Measurements from ENCODE around the gene WDR75. TPM values are rescaled to one million over a fixed set of nuclear protein-coding genes. Genes with fewer than 3 reads are reported as not detected.

Gene WDR75
- total and polyA plus RNA-seq, 9 of the 15 experiments (the other 6 are each of a cell fraction or from before 2014, with no cell fraction given): 50.9 to 111 (median 76.4) TPM

DNA sequence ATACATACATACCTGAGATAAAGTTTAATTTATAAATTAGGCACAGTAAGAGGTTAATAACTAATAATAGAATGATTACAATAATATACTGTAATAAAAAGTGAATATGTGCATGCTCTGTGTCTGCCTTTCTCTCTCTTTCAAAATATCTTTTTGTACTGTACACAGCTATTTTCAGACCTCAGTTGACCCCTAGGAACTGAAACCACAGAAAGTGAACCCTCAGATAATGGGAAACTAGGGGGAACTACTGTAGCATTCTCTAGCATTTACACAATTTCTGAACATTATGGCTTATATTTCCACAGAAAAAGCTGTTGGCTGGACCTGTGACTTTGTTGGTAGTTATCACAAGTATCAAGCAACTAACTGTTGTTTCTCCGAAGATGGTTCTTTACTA is 25.9 kb downstream of the WDR75 start:
- no peak overlapping the region for H3K4me2 ChIP-seq (ENCODE audit: insufficient read depth, low read length)
- no peaks in the 10 kb centered on the region for H3K9me3 ChIP-seq (replicated peaks; ENCODE audit: control insufficient read depth, insufficient read depth, low read depth, low read length)
- no peaks in the 10 kb centered on the region for H3K79me2 ChIP-seq (ENCODE audit: control insufficient read depth, insufficient read depth, low read length)
- ChIA-PET POLR2A (no interaction called here), CTCF (ENCODE audit: low intra/inter-chr PET ratio) (interaction anchor here (1.1 to 1.4 kb wide), 2 partner anchors 162 to 166 kb away, joined by 3 to 8 read pairs; no protein-coding TSS in a partner anchor)
- H3K9me1 ChIP-seq (ENCODE audit: control insufficient read depth, insufficient read depth, low read length): no peaks in the 10 kb centered on the region
- BruUV-seq (replicated peaks): no TSS peak
- H3K27me3 ChIP-seq (ENCODE audit: control insufficient read depth in 2 of 2, insufficient read depth in 2 of 2, low read length in 2 of 2): no peaks in the 10 kb centered on the region
- ATAC-seq (no peak), FAIRE-seq (no peak), DNase-seq (ENCODE audit: extremely low read depth in 1 of 4, low spot score in 3 of 4) (no peak)
- no peak overlapping the region for H2AFZ ChIP-seq (ENCODE audit: low read depth, low read length)
- H3K27ac ChIP-seq (ENCODE audit: extremely low read depth, low read depth, low read length): no peak overlapping the region
- H3K4me1 ChIP-seq (replicated peaks in 1 of 2; ENCODE audit: control insufficient read depth in 2 of 2, insufficient read depth in 2 of 2, low read length in 2 of 2): peaks cover 0 to 7% of the 10 kb centered on the region in 2 experiments; a peak in 2 of 5 replicates
- no peak overlapping the region for H3K9ac ChIP-seq (ENCODE audit: insufficient read depth in 1 of 2, low read depth in 2 of 2, low read length in 2 of 2)
- H3K36me3 ChIP-seq (ENCODE audit: control insufficient read depth, insufficient read depth, low read length): peaks cover 97% of the 10 kb centered on the region
- intact Hi-C loops (cut with micrococcal nuclease) (loop anchor here (2.0 kb wide), 1 partner anchor 114 kb away; the partner anchor contains the start of gene SLC40A1), in situ Hi-C loops (cut with MboI) (no loop called here)
- TF ChIP-seq NR4A1 (CRISPR knock-in tag; IDR thresholded peaks at IDR 0.05) (no peak), NR4A1 (tag; IDR thresholded peaks at IDR 0.05) (no peak), TCF7L2 (IDR thresholded peaks at IDR 0.05; ENCODE audit: low read depth, low read length) (no peak), GABPB1 (CRISPR knock-in tag; IDR thresholded peaks at IDR 0.05) (no peak)
- TF ChIP-seq, protein P1, sequence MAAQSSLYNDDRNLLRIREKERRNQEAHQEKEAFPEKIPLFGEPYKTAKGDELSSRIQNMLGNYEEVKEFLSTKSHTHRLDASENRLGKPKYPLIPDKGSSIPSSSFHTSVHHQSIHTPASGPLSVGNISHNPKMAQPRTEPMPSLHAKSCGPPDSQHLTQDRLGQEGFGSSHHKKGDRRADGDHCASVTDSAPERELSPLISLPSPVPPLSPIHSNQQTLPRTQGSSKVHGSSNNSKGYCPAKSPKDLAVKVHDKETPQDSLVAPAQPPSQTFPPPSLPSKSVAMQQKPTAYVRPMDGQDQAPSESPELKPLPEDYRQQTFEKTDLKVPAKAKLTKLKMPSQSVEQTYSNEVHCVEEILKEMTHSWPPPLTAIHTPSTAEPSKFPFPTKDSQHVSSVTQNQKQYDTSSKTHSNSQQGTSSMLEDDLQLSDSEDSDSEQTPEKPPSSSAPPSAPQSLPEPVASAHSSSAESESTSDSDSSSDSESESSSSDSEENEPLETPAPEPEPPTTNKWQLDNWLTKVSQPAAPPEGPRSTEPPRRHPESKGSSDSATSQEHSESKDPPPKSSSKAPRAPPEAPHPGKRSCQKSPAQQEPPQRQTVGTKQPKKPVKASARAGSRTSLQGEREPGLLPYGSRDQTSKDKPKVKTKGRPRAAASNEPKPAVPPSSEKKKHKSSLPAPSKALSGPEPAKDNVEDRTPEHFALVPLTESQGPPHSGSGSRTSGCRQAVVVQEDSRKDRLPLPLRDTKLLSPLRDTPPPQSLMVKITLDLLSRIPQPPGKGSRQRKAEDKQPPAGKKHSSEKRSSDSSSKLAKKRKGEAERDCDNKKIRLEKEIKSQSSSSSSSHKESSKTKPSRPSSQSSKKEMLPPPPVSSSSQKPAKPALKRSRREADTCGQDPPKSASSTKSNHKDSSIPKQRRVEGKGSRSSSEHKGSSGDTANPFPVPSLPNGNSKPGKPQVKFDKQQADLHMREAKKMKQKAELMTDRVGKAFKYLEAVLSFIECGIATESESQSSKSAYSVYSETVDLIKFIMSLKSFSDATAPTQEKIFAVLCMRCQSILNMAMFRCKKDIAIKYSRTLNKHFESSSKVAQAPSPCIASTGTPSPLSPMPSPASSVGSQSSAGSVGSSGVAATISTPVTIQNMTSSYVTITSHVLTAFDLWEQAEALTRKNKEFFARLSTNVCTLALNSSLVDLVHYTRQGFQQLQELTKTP (IDR thresholded peaks at IDR 0.05; ENCODE audit: low read depth in 1 of 2, partially characterized antibody in 2 of 2): no peak
- H4K20me1 ChIP-seq (replicated peaks; ENCODE audit: control insufficient read depth, insufficient read depth, low read length): no peaks in the 10 kb centered on the region
- WGBS (ENCODE audit: insufficient coverage, low coverage, missing lambda C conversion rate): 92% methylated on average over 1 of the region's 1 CpG
- no peak overlapping the region for H3K4me3 ChIP-seq
